ENCODE data around the gene NCR1.
"Not testable (repeated sequence)": the region's sequence is repeated elsewhere in the genome, so short reads cannot be mapped to it uniquely, and the experiment has no call there.

NCR1 gene, protein sequence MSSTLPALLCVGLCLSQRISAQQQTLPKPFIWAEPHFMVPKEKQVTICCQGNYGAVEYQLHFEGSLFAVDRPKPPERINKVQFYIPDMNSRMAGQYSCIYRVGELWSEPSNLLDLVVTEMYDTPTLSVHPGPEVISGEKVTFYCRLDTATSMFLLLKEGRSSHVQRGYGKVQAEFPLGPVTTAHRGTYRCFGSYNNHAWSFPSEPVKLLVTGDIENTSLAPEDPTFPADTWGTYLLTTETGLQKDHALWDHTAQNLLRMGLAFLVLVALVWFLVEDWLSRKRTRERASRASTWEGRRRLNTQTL

DNA sequence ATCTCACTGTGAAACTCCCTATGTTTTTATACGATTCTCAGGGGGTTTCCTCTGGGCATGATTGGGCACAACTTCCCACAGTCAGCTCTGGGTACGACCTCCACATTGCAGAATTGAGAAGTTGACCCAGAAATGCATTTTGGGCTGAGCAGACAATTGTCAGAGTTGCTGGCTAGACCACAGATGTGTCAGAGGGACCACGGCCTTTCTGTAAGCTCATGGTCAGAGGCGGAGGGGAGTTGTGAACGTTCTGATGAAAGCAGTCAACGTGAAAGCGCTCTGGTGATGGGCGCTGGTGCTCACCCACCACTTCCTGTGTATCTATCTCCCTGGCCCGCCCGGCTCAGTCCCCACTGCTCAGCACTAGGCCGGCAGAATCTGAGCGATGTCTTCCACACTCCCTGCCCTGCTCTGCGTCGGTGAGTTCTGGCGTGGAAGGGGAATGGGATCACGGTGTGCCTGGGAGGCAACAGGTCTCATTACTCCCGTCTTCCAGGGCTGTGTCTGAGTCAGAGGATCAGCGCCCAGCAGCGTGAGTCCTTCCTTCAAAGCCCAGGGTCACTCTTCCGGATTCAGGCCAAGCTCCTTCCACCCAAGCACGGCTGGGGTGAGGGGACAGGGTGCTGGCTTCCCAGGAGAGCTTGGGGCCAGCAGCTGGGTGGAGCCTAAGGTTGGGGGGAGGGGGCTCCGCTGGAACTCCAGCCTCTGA, at the start of gene NCR1:
Gene NCR1 (plus strand): TSS at position 346 of the 709 bp plus-strand sequence. CDS start 40 bp downstream, at position 386.
- FAIRE-seq, result no peak

DNA sequence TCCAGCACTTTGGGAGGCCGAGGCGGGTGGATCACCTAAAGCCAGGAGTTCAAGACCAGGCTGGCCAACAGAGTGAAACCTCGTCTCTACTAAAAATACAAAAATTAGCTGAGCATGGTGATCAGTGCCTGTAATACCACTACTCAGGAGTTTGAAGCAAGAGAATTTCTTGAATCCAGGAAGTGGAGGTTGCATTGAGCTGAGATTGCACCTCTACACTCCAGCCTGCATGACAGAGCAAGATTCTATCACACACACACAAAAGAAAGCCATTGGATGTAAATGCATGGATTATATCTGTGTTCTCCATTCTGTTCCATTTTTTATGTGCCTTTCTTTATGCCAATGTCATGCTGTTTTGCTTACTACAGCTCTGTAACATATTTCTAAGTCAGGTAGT, 47.5 kb upstream of the NCR1 start:
- FAIRE-seq; DNase-seq (ENCODE audit: insufficient read length, low spot score): not testable (repeated sequence)

More for the DNA sequence above, at the start of gene NCR1:
- DNase-seq (ENCODE audit: insufficient read length, low spot score), result no peak

DNA sequence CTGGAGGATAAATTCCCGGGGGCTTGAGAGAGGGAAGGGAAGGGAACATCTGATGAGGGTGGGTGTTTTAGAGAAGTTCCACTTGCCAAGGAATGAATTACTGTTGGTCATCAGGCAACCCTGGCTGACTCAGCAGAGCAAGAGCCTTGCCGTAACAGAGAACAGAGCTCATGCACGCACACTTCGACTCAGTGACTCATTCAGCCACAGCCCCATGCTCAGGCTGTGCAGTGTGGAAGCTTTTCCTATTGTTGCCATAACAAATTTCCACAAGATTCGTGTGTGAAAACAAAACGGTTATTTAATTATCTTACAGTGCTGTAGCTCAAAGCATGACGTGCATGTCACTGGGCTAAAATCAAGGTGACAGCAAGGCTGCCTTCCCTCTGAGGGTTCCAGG, 46.5 kb upstream of the NCR1 start:
- FAIRE-seq, result not testable (repeated sequence)

DNA sequence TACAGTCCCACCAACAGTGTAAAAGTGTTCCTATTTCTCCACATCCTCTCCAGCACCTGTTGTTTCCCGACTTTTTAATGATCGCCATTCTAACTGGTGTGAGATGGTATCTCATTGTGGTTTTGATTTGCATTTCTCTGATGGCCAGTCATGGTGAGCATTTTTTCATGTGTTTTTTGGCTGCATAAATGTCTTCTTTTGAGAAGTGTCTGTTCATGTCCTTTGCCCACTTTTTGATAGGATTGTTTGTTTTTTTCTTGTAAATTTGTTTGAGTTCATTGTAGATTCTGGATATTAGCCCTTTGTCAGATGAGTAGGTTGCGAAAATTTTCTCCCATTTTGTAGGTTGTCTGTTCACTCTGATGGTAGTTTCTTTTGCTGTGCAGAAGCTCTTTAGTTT, 42.5 kb upstream of the NCR1 start:
- FAIRE-seq, result not testable (repeated sequence)

More for the DNA sequence above, 46.5 kb upstream of the NCR1 start:
- DNase-seq (ENCODE audit: insufficient read length, low spot score), result not testable (repeated sequence)

DNA sequence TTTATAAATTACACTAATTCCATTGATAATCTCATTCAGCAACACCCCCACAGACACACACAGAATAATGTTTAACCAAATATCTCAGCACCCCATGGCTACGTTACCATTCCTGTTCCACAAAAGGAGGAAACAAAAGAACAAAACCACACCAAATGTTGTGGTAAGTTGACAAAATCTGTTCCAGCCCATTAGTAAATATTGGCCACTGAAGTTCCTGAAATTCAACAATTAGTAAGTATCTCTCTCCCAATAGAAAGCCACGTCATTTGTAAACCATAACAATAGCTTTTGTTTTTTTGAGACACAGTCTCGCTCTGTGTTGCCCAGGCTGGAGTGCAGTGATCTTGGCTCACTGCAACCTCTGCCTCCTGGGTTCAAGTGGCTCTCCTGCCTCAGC, 34.3 kb upstream of the NCR1 start:
- DNase-seq (ENCODE audit: insufficient read length, low spot score) (no peak), FAIRE-seq (no peak)

More for the DNA sequence above, 42.5 kb upstream of the NCR1 start:
- DNase-seq (ENCODE audit: insufficient read length, low spot score), result not testable (repeated sequence)

DNA sequence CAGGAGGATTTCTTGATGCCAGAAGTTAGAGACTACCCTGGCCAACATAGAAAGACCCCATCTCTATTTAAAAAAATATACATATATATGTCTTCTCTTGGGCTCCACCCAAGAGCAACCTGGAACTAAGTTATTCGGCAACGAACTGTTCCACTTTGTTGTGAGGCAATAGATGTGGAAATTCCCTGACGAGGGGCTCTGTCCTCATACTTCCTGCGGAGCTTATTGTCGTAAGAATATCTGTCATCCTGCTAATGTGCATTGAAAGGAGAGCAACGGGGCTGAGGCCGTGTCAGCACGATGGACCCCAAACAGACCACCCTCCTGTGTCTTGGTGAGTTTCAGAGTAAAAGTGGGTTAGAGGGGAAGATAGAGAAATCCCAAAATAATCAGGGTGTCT, 32.0 kb upstream of the NCR1 start, which contains the start of gene FCAR:
Gene FCAR (plus strand): TSS at position 246 of the 400 bp plus-strand sequence. CDS start 55 bp downstream, at position 301.
- no peak for FAIRE-seq
- DNase-seq (ENCODE audit: insufficient read length, low spot score), result no peak

DNA sequence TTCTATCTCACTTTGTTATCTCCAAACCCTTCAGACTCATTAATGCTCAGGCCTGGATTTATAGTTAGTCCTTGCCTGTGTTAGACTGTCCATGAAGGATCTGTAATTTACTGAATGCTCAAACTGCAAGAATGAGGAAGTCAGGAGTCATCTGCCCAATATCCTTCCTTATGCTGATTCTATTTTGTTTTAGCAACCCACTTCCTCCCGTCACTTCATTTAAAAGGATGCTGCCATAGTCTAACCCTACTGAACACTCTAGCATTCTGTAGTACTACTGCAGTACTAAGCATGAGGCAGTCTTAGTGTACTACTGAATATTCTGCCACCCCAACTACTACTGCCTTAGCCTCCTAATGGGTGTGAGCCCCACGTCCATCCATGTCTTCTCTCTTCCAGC, 30.4 kb upstream of the NCR1 start:
- no peak for DNase-seq (ENCODE audit: insufficient read length, low spot score)

DNA sequence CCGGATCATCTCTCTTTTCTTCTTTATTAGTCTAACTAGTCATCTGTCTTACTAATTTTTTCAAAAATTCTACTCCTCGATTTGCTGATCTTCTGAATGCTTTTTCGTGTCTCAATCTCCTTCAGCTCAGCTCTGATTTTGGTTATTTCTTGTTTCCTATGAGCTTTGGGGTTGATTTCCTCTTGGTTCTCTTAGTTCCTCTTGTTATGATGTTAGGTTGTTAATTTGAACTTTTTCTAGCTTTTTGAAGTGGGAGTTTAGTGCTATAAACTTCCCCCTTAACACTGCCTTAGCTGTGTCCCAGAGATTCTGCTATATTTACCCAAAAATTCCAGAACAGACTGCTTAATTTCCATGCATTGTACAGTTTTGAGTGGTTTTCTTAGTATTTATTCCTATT, 28.5 kb upstream of the NCR1 start:
- DNase-seq (ENCODE audit: insufficient read length, low spot score) (no peak), FAIRE-seq (no peak)

More for the DNA sequence above, 30.4 kb upstream of the NCR1 start:
- FAIRE-seq, result no peak

DNA sequence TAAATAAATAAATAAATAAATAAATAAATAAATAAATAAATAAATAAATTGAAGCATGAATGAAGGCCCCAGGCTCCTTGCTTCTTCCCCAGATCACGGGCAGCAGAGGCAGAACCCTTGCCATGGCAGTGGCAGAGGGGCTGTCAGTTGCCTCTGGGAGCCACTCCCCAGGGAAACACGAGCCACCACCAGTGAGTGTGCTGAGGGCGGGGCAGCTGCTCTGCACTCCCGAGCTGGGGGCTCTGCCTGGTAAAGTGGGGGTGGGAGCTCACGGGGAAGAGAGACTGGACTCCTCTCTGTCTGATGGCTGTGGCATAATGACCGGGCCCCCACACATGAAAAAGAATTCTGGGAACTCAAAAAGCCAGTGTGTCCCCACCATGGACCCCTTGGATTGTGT, 24.1 kb upstream of the NCR1 start:
- no peak for DNase-seq (ENCODE audit: insufficient read length, low spot score)
- no peak for FAIRE-seq

DNA sequence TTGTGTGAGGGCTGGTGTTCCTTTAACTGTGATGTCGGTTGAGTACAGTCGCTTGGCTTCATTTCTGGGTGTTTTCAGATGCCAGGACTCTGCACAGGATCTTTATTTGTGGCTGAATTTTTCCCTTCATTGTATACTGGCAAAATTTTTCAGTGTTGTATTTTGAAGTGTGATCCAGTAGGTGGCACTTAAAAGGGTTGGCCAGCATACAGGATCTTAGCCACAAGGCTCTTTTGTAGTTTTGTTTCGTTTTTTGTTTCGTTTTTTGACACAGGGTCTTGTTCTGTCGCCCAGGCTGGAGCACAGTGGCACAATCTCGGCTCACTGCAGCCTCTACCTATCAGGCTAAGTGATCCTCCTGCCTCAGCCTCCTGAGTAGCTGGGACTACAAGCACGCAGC, 23.2 kb upstream of the NCR1 start:
- no peak for DNase-seq (ENCODE audit: insufficient read length, low spot score)

DNA sequence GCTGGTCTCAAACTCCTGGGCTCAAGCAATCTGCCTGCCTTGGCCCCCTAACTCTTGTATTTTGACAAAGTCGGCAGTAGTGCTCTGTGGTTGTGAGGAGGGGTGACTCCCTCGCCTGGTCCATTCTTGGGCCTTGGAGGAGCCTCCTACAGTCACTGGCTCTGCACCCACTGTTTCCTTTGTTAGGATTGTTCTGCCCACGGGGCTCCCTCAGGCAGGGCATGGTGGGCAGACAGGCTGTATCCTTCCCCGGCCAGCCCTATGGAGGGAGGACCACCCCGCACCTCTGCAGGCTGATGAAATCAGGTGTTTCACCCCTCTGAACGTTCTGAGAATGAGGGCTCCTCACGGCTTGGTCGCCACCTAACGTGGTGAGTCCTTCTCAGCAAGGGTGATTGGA, 22.7 kb upstream of the NCR1 start:
- no peak for FAIRE-seq
- DNase-seq (ENCODE audit: insufficient read length, low spot score), result no peak

More for the DNA sequence above, 23.2 kb upstream of the NCR1 start:
- no peak for FAIRE-seq

DNA sequence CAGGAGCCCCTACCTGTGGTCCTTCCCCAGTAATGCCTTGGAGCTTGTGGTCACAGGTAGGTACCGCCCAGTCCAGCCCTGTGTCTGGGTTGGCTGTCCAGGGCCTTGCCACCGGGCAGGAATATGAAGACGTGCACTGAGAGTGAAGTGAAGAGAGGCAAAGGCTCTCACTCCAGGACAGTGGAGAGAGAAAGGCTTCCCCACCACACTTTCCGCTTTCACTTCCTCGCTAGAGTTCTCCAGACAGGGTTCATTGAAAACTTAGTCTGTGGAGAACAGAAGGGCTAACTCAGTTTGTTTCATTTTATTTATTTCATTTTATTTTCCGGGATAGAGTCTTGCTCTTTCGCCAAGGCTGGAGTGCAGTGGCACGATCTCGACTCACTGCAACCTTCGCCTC, 17.7 kb upstream of the NCR1 start:
- FAIRE-seq (no peak), DNase-seq (ENCODE audit: insufficient read length, low spot score) (no peak)

DNA sequence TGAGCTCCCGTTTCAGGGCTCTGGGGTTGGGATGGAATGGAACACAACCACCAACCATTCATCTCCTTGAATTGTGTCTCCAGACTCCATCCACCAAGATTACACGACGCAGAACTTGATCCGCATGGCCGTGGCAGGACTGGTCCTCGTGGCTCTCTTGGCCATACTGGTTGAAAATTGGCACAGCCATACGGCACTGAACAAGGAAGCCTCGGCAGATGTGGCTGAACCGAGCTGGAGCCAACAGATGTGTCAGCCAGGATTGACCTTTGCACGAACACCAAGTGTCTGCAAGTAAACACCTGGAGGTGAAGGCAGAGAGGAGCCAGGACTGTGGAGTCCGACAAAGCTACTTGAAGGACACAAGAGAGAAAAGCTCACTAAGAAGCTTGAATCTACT, 16.4 kb upstream of the NCR1 start:
- DNase-seq (ENCODE audit: insufficient read length, low spot score), result no peak
- no peak for FAIRE-seq

DNA sequence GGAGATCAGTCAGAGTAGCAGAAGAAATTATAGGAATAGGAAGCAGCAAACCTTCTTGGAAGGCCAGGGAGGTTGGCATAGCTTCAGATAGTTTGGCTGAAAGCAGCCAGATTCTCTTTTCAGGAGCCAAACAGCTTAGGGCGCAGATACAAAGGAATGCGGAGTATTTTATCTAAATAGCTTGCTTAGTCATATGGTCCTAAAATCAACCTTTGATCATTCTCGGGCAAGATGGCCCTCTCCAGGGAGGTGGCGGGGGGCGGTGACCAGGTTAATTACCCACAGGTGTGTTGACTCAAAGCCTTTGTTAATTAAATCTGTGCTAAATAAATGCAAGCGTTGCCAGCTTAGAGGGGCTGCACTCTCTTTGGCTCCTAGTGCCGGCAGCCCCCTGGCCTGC, 12.5 kb upstream of the NCR1 start:
- DNase-seq (ENCODE audit: insufficient read length, low spot score) (no peak), FAIRE-seq (no peak)

DNA sequence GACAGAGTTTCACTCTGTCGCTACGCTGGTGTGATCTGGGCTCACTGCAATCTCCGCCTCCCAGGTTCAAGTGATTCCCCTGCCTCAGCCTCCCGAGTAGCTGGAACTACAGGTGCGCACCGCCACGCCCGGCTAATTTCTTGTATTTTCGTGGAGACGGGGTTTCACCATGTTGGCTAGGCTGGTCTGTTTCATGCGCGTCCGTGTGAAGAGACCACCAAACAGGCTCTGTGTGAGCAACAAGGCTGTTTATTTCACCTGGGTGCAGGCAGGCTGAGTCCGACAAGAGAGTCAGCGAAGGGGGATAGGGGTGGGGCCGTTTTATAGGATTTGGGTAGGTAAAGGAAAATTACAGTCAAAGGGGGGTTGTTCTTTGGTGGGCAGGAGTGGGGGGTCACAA, 11.8 kb upstream of the NCR1 start:
- DNase-seq (ENCODE audit: insufficient read length, low spot score); FAIRE-seq: not testable (repeated sequence)

DNA sequence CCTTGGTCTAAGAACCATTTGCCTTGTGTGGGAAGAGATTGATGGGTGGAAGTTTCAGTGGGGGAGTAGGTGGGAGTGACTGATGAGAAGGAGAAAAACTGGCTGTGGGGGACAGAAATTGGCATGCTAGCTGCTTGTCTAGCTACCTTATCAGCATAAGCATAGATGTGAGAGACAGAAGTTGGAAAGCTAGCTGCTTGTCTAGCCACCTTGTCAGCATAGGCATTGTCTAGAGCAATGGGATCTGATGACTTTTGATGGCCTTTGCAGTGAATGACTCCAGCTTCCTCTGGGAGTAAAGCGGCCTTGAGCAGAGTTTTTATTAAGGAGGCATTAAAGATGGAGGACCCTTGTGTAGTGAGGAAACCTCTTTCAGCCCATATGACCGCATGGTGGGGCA, 9.9 kb upstream of the NCR1 start:
- DNase-seq (ENCODE audit: insufficient read length, low spot score) (no peak), FAIRE-seq (no peak)

DNA sequence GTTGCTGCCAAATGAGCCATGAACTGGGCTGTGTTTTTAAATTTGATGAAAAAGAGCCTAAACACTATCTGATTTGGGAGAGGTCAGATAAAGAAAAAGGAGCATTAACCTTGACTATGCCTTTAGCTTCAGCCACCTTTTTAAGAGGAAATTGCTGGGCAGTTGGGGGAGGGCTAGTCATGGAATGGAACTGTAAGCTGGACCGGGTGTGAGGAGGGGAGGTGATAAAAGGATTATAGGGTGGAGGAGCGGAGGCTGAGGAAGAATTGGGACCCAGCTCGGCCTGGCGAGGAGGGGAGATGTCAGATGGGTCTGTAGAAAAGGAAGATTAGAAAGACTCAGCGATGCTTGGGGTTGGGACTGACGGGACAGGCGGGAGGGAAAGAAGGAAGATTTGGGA, 7.3 kb upstream of the NCR1 start:
- FAIRE-seq; DNase-seq (ENCODE audit: insufficient read length, low spot score): not testable (repeated sequence)

DNA sequence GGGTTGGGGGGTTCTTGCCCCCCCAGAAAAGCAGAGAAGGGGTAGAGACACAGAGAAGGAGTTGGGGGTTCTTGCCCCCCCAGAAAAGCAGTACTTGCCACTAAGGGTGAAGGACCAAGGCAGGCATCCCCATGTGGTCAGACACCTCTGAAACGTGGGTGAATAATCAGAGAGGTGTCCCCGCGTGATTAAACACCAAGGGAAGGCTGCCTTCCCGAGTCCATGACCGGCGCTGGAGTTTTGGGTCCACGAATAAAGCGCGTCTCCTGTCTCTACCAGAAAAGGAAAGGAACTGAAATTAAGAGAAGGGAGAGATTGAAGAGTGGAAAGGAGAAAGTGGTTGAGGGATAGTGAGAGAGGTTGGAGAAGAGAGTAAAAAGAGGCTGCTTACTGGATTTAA, 6.3 kb upstream of the NCR1 start:
- not testable (repeated sequence) for DNase-seq (ENCODE audit: insufficient read length, low spot score); FAIRE-seq

DNA sequence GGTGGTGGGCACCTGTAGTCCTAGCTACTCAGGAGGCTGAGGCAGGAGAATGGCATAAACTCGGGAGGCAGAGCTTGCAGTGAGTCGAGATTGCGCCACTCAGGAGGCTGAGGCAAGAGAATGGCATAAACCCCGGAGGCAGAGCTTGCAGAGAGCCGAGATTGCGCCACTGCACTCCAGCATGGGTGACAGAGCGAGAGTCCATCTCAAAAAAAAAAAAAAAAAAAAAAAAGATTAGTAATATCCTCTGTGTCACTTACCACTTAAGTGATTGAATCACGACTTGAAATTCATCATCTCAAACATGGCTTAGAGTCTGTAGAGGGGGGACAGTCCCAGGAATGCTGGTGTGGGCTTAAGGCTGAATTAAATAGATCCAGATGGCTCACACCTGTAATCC, 4.8 kb upstream of the NCR1 start:
- DNase-seq (ENCODE audit: insufficient read length, low spot score); FAIRE-seq: not testable (repeated sequence)

DNA sequence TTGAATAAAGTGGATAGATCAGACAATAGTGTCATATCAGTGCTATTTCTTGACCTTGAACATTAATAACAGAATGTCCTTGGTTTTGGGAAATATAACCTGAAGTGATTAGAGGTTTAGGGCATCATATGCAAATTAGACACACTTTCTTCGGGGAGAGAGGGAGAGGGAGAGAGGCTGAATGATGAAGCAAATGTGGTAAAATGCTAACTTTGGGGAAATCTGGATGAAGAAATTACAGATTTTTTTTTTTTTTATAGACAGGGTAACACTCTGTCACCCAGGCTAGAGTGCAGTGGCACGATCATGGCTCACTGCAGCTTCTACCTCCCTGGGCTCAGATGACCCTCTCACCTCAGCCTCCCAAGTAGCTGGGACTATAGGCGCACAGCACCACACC, 3.9 kb upstream of the NCR1 start:
- DNase-seq (ENCODE audit: insufficient read length, low spot score) (no peak), FAIRE-seq (no peak)

DNA sequence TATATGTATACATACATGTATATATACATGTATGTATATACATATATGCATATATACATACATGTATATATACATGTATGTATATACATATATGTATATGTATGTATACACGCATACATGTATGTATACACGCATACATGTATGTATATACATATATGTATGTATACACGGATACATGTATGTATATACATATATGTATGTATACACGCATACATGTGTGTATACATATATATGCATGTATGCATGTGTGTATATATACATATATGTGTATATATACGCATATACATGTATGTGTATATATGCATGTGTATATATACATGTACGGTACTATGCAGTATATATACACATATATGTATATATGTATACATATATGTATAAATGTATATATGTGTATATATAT, 2.6 kb upstream of the NCR1 start:
- no peak for FAIRE-seq
- no peak for DNase-seq (ENCODE audit: insufficient read length, low spot score)

DNA sequence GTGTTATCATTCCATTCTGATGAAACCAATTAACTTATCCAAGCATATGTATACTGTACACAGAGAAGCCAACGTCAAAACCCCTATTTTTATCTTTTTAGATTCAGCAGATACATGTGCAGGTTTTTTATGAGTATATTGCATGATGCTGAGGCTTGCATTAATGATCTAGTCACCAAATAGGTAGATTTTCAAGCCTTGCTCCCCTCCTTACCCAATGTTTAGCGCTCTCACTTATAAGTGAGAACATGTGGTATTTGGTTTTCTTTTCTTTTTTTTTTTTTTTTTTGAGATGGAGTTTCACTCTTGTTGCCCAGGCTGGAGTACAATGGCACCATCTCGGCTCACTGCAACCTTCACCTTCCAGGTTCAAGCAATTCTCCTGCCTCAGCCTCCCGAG, 1.7 kb upstream of the NCR1 start:
- not testable (repeated sequence) for FAIRE-seq; DNase-seq (ENCODE audit: insufficient read length, low spot score)

Data from HTR-8/SVneo (cell line).